BJ (cell line): ENCODE data around the gene HJURP. TPM values are rescaled to one million over a fixed set of nuclear protein-coding genes. Genes with fewer than 3 reads are reported as not detected.

Source experiments
- CTCF ChIA-PET: fragments of 350-600 bp; formaldehyde crosslinking; extraction: SDS; loops from one replicate; lab custom pipeline; 2021; ENCODE audit warnings: antibody characterized with exemption, inconsistent platforms; lab: Yijun Ruan, JAX
- POLR2A ChIA-PET: fragments of 300-600 bp; sonication (Branson Sonifier 250); formaldehyde crosslinking; extraction: SDS; loops from one replicate; lab custom pipeline; 2021; ENCODE audit warnings: antibody characterized with exemption; lab: Charles Lee
- DNase-seq: peaks from one replicate; pipeline ENCODE4 v3.0.0-alpha.2; 2011; ENCODE audit warnings: low read depth
- H3K27me3 ChIP-seq: 2 replicates; pipeline ENCODE4 v1.6.0; 2011; ENCODE audit warnings: low read length; ENCODE audit not compliant: control insufficient read depth, insufficient read depth
- H3K36me3 ChIP-seq: 2 replicates; pipeline ENCODE4 v1.5.1; 2011; ENCODE audit warnings: low read length; ENCODE audit not compliant: control insufficient read depth, insufficient read depth
- H3K4me3 ChIP-seq: 2 replicates; pipeline ENCODE4 v1.5.1; 2011; ENCODE audit warnings: low read depth, mild to moderate bottlenecking, control low read depth, low read length
- polyA plus RNA-seq: library from polyadenylated mRNA; depleted of rRNA; stranded (reverse); fragments of >200 nt; gene quantifications from 2 replicates; pipeline ENCODE4 v1.2.3, GENCODE V29; 2011
- TF ChIP-seq, protein P1 (sequence below): IDR thresholded peaks from 2 replicates; pipeline ENCODE4 v1.5.1; 2011; ENCODE audit warnings: low read depth, mild to moderate bottlenecking, control low read depth, inconsistent platforms, low read length, moderate library complexity; ENCODE audit not compliant: insufficient read depth

HJURP gene
- polyA plus RNA-seq, 1 experiment, result 46.2 TPM

- ChIA-PET CTCF (no interaction called here), POLR2A (no interaction called here)
- DNase-seq, result no peak
- Histone ChIP-seq H3K27me3 (no peaks in the 10 kb centered on the region), H3K36me3 (no peaks in the 10 kb centered on the region), H3K4me3 (no peak overlapping the region)
- TF ChIP-seq, protein P1, sequence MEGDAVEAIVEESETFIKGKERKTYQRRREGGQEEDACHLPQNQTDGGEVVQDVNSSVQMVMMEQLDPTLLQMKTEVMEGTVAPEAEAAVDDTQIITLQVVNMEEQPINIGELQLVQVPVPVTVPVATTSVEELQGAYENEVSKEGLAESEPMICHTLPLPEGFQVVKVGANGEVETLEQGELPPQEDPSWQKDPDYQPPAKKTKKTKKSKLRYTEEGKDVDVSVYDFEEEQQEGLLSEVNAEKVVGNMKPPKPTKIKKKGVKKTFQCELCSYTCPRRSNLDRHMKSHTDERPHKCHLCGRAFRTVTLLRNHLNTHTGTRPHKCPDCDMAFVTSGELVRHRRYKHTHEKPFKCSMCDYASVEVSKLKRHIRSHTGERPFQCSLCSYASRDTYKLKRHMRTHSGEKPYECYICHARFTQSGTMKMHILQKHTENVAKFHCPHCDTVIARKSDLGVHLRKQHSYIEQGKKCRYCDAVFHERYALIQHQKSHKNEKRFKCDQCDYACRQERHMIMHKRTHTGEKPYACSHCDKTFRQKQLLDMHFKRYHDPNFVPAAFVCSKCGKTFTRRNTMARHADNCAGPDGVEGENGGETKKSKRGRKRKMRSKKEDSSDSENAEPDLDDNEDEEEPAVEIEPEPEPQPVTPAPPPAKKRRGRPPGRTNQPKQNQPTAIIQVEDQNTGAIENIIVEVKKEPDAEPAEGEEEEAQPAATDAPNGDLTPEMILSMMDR, result no peak
Observed at GRCh38 chr2:233821196-233821595, 33.1 kb downstream of the HJURP start.

GRCh38 chr2:233820774-233821105 lies 33.6 kb downstream of the HJURP start:
- ChIA-PET CTCF (no interaction called here), POLR2A (no interaction called here)
- TF ChIP-seq, protein P1, result no peak
- no peaks in the 10 kb centered on the region for H3K27me3 ChIP-seq
- no peak overlapping the region for H3K4me3 ChIP-seq
- no peak for DNase-seq
- H3K36me3 ChIP-seq, result no peaks in the 10 kb centered on the region

GRCh38 chr2:233819884-233820773 lies 34.2 kb downstream of the HJURP start:
- TF ChIP-seq, protein P1, result no peak
- ChIA-PET POLR2A (no interaction called here), CTCF (interaction anchor here (1.0 kb wide), 1 partner anchor 53 kb away, joined by 3 read pairs; no protein-coding TSS in a partner anchor)

DNA sequence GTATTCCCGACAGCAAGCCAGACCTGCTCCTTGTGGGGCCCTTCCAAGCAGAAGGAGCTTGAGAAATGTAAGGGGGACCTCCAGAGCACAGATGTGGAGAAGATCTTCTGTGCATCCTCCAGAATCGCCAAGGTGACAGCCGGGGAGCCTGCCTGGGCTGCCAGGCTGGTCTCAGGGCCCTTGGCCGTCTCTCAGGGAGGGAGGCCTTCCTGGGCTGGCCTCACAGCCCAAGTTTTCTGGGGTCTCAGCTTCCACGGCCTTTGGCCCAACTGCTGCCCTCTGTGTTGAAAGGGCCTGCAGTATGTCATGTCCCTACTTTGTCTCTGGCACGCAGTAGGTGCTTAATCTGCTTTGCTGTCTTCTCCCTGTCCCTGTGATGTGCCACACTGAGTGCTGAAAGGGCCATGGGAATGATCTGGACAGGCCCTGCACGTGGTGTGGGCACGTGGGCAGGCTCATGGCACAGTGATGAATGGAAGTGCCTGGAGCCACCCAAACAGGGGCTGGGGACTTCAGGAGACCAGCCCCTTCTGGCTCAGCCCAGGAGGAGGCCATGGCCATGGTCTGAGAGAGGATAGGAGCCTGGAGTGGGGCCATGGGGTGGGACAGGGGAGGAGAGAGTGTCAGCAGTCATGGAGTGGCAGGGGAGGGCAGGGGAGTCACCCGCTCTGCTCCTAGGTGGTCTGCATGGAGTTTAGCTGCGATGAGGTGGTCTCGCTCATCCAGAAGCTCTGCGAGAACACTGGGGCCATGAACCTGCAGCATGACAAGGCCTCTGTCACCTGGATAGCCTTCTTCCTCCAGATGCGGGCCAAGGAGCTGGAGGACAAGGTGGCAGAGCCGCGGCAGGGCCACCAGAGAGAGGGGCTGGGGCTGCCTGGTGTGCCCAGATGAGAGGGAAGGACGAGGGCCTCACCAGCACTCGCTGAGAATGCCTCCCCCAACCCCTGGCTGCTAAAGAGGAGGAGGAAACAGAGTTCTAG lies 35.4 kb downstream of the HJURP start:
- ChIA-PET POLR2A (no interaction called here), CTCF (interaction anchor here (1.0 kb wide), 1 partner anchor 52 kb away, joined by 3 read pairs; no protein-coding TSS in a partner anchor)
- Histone ChIP-seq H3K27me3 (no peaks in the 10 kb centered on the region), H3K4me3 (no peak overlapping the region), H3K36me3 (no peaks in the 10 kb centered on the region)
- no peak for DNase-seq
- TF ChIP-seq, protein P1, result no peak

More at GRCh38 chr2:233819884-233820773, 34.2 kb downstream of the HJURP start:
- Histone ChIP-seq H3K36me3 (no peaks in the 10 kb centered on the region), H3K27me3 (no peaks in the 10 kb centered on the region), H3K4me3 (no peak overlapping the region)
- DNase-seq, result no peak
